Left ventricle myocardium inferior (tissue), 1 donor: ENCODE results near the gene ERMARD. TPM values are rescaled to one million over a fixed set of nuclear protein-coding genes. Genes with fewer than 3 reads are reported as not detected.

Source experiments
- DNase-seq: peaks from one replicate; pipeline ENCODE4 v3.0.0-alpha.2; 2020
- H3K27ac ChIP-seq: fragments of 200-600 bp; replicated peaks from 2 replicates; pipeline ENCODE4 v1.8.0; 2021
- H3K27me3 ChIP-seq: fragments of 200-600 bp; 2 replicates; pipeline ENCODE4 v1.8.0; 2021; ENCODE audit warnings: low read depth
- H3K36me3 ChIP-seq: fragments of 200-600 bp; 2 replicates; pipeline ENCODE4 v1.8.0; 2021
- H3K4me1 ChIP-seq: fragments of 200-600 bp; 2 replicates; pipeline ENCODE4 v1.8.0; 2021
- H3K4me3 ChIP-seq: fragments of 200-600 bp; 2 replicates; pipeline ENCODE4 v1.8.0; 2021; ENCODE audit warnings: mild to moderate bottlenecking, moderate library complexity
- H3K9me3 ChIP-seq: fragments of 200-600 bp; replicated peaks from 2 replicates; pipeline ENCODE4 v1.8.0; 2021
- CTCF ChIP-seq: fragments of 200-600 bp; IDR thresholded peaks from 2 replicates; pipeline ENCODE4 v1.8.0; 2021; ENCODE audit warnings: antibody characterized with exemption, mild to moderate bottlenecking, borderline replicate concordance
- intact Hi-C: fragments of 100-400 bp; cut with micrococcal nuclease; formaldehyde crosslinking; loops from one replicate; pipeline ENCODE4 v1.11.0; 2022
- total RNA-seq: library from RNA; stranded (reverse); fragmentation: NEBNext Ultra II Directional; extraction: Animal tissue kit (Norgen Biotek cat#: 25700); gene quantifications from one replicate; pipeline ENCODE4 v1.2.1, GENCODE V29; 2021
- donor health status: DM: no; HTN: yes; CAD: no; lungs with severe emphysema.

Gene ERMARD
- total RNA-seq, 1 donor from 2014 or later = 9.3 TPM

- H3K9me3 ChIP-seq = no peaks in the 10 kb centered on the region
- no peaks in the 10 kb centered on the region for H3K4me1 ChIP-seq
- intact Hi-C loops = no loop called here
- DNase-seq = no peak
- H3K27ac ChIP-seq = no peak overlapping the region
- TF ChIP-seq CTCF = no peak
- H3K36me3 ChIP-seq = peaks cover 90% of the 10 kb centered on the region
- no peaks in the 10 kb centered on the region for H3K27me3 ChIP-seq
- H3K4me3 ChIP-seq = no peak overlapping the region
Measured at GRCh38 chr6:169774347-169774746, 22.9 kb downstream of the ERMARD start.

GRCh38 chr6:169775321-169775720, 23.9 kb downstream of the ERMARD start:
- Histone ChIP-seq H3K27me3 (no peaks in the 10 kb centered on the region), H3K4me1 (no peaks in the 10 kb centered on the region), H3K27ac (no peak overlapping the region), H3K9me3 (no peaks in the 10 kb centered on the region), H3K4me3 (no peak overlapping the region), H3K36me3 (peaks cover 90% of the 10 kb centered on the region)
- no peak for DNase-seq
- no peak for TF ChIP-seq CTCF
- intact Hi-C loops = no loop called here

- intact Hi-C loops = no loop called here
- no peak for TF ChIP-seq CTCF
- H3K36me3 ChIP-seq = peaks cover 88% of the 10 kb centered on the region
Measured at GRCh38 chr6:169776379-169776778, 25.0 kb downstream of the ERMARD start.

GRCh38 chr6:169777896-169778295, 26.5 kb downstream of the ERMARD start:
- Histone ChIP-seq H3K4me3 (no peak overlapping the region), H3K27me3 (no peaks in the 10 kb centered on the region), H3K4me1 (no peaks in the 10 kb centered on the region), H3K36me3 (peaks cover 81% of the 10 kb centered on the region), H3K27ac (no peak overlapping the region), H3K9me3 (no peaks in the 10 kb centered on the region)
- TF ChIP-seq CTCF = no peak
- no peak for DNase-seq
- intact Hi-C loops = no loop called here

More at GRCh38 chr6:169776379-169776778, 25.0 kb downstream of the ERMARD start:
- DNase-seq = no peak
- H3K4me3 ChIP-seq = no peak overlapping the region
- H3K27me3 ChIP-seq = no peaks in the 10 kb centered on the region
- no peaks in the 10 kb centered on the region for H3K9me3 ChIP-seq
- no peaks in the 10 kb centered on the region for H3K4me1 ChIP-seq
- H3K27ac ChIP-seq = no peak overlapping the region

GRCh38 chr6:169778646-169779045, 27.2 kb downstream of the ERMARD start:
- Histone ChIP-seq H3K9me3 (no peaks in the 10 kb centered on the region), H3K36me3 (peaks cover 75% of the 10 kb centered on the region), H3K27ac (no peak overlapping the region), H3K27me3 (no peaks in the 10 kb centered on the region), H3K4me3 (no peak overlapping the region), H3K4me1 (no peaks in the 10 kb centered on the region)
- no peak for DNase-seq
- intact Hi-C loops = no loop called here
- no peak for TF ChIP-seq CTCF
